ENCODE results near the gene POU2AF2. TPM values are rescaled to one million over a fixed set of nuclear protein-coding genes. Genes with fewer than 3 reads are reported as not detected.
"Not testable (repeated sequence)": the region's sequence is repeated elsewhere in the genome, so short reads cannot be mapped to it uniquely, and the experiment has no call there.

POU2AF2 gene
- total and polyA plus RNA-seq, 4 donors: not detected

DNA sequence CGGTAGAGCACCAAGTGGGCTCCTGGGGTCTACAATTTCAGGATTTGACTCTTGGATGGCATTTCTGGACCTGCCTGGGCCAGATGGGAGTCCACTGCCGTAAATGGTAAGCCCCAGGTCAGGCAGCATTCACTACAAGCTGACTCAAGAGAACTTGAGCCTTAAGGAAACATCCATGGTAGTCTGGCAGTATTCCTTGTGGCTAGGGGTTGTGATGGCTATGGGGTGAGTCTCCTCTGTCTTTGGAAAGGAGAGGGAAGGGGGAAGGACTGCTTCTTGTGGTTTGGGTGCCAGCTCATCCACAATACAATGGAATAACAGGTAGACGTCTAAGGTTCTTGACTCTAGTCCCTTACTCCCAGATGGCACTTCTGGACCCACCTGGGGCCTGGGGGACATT lies 32.3 kb upstream of the POU2AF2 start:
- no peaks in the 10 kb centered on the region for H3K36me3 ChIP-seq (ENCODE audit: control insufficient read depth in 4 of 4, insufficient read depth in 3 of 4, low read depth in 1 of 4, low read length in 3 of 4)
- H3K27ac ChIP-seq (ENCODE audit: low read depth in 1 of 2, low read length in 2 of 2): no peak overlapping the region
- no peak for TF ChIP-seq FOXA1 (IDR thresholded peaks at IDR 0.05)
- no peak overlapping the region for H3K4me3 ChIP-seq (ENCODE audit: low read depth in 1 of 3, low read length in 3 of 3)
- H3K4me1 ChIP-seq (ENCODE audit: control insufficient read depth in 4 of 4, insufficient read depth in 4 of 4, low read length in 3 of 4): no peaks in the 10 kb centered on the region
- H3K9me3 ChIP-seq (ENCODE audit: control insufficient read depth in 4 of 4, low read length in 3 of 4): no peaks in the 10 kb centered on the region
- no peak for DNase-seq (ENCODE audit: low spot score)
- 94% methylated on average over 3 of the region's 3 CpGs for WGBS
- no peaks in the 10 kb centered on the region for H3K27me3 ChIP-seq (ENCODE audit: control insufficient read depth in 4 of 4, insufficient read depth in 4 of 4, low read length in 3 of 4)
- H3K9ac ChIP-seq (ENCODE audit: low read depth in 1 of 2, low read length in 2 of 2): no peak overlapping the region

DNA sequence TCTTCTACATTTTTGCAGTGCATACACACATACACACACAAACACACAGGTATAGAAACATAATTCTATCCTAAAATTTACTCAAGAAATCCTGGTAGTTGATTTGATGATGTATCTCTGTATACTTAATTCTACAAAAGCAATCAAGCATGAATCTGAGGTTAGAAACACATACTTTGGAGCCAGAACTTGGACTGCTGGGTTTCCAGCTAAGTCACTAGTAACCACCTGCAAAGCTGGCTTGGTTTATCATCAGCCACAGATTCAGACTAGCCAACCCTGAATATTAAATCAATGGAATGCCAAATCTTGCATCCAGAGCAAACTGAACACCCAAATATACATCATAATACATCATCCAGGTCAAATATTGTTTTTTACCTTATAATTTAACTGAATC lies 24.8 kb upstream of the POU2AF2 start:
- no peak for TF ChIP-seq RAD21 (IDR thresholded peaks at IDR 0.05)
- no peak for TF ChIP-seq FOXA2 (IDR thresholded peaks at IDR 0.05)
- no peak for TF ChIP-seq HNF4G (IDR thresholded peaks at IDR 0.05)
- no peak for TF ChIP-seq FOXA1 (IDR thresholded peaks at IDR 0.05)
- no peak for TF ChIP-seq NR2F2 (IDR thresholded peaks at IDR 0.05)
- TF ChIP-seq GABPA (IDR thresholded peaks at IDR 0.05 in 1 of 2, conservative IDR thresholded peaks at IDR 0.05 in 1 of 2): no peak
- TF ChIP-seq ZBTB33 (IDR thresholded peaks at IDR 0.05): no peak
- no peak for TF ChIP-seq MAX (IDR thresholded peaks at IDR 0.05)
- TF ChIP-seq TAF1 (conservative IDR thresholded peaks at IDR 0.05): no peak
- TF ChIP-seq EGR1 (IDR thresholded peaks at IDR 0.05; ENCODE audit: low read depth in 2 of 2): no peak
- H3K27me3 ChIP-seq (ENCODE audit: control insufficient read depth in 4 of 4, insufficient read depth in 4 of 4, low read length in 3 of 4): no peaks in the 10 kb centered on the region

GRCh38 chr11:111221208-111221607 lies 24.3 kb upstream of the POU2AF2 start:
- Histone ChIP-seq H3K9ac (ENCODE audit: low read depth in 1 of 2, low read length in 2 of 2) (no peak overlapping the region), H3K9me3 (ENCODE audit: control insufficient read depth in 4 of 4, low read length in 3 of 4) (no peaks in the 10 kb centered on the region), H3K27me3 (ENCODE audit: control insufficient read depth in 4 of 4, insufficient read depth in 4 of 4, low read length in 3 of 4) (no peaks in the 10 kb centered on the region), H3K27ac (ENCODE audit: low read depth in 1 of 2, low read length in 2 of 2) (no peak overlapping the region), H3K4me3 (ENCODE audit: low read depth in 1 of 3, low read length in 3 of 3) (no peak overlapping the region), H3K4me1 (ENCODE audit: control insufficient read depth in 4 of 4, insufficient read depth in 4 of 4, low read length in 3 of 4) (no peaks in the 10 kb centered on the region), H3K36me3 (ENCODE audit: control insufficient read depth in 4 of 4, insufficient read depth in 3 of 4, low read depth in 1 of 4, low read length in 3 of 4) (no peaks in the 10 kb centered on the region)
- DNase-seq (ENCODE audit: low spot score): no peak
- no peak for TF ChIP-seq FOXA1 (IDR thresholded peaks at IDR 0.05)
- no peak for TF ChIP-seq EGR1 (IDR thresholded peaks at IDR 0.05; ENCODE audit: low read depth in 2 of 2)
- no peak for TF ChIP-seq RXRA (IDR thresholded peaks at IDR 0.05)
- TF ChIP-seq GABPA (IDR thresholded peaks at IDR 0.05 in 1 of 2, conservative IDR thresholded peaks at IDR 0.05 in 1 of 2): no peak
- 92% methylated on average over 4 of the region's 4 CpGs for WGBS

More for the DNA sequence above, 24.8 kb upstream of the POU2AF2 start:
- Histone ChIP-seq H3K4me3 (ENCODE audit: low read depth in 1 of 3, low read length in 3 of 3) (no peak overlapping the region), H3K4me1 (ENCODE audit: control insufficient read depth in 4 of 4, insufficient read depth in 4 of 4, low read length in 3 of 4) (no peaks in the 10 kb centered on the region), H3K9me3 (ENCODE audit: control insufficient read depth in 4 of 4, low read length in 3 of 4) (no peaks in the 10 kb centered on the region), H3K36me3 (ENCODE audit: control insufficient read depth in 4 of 4, insufficient read depth in 3 of 4, low read depth in 1 of 4, low read length in 3 of 4) (no peaks in the 10 kb centered on the region), H3K27ac (ENCODE audit: low read depth in 1 of 2, low read length in 2 of 2) (no peak overlapping the region), H3K9ac (ENCODE audit: low read depth in 1 of 2, low read length in 2 of 2) (no peak overlapping the region)
- no peak for DNase-seq (ENCODE audit: low spot score)

GRCh38 chr11:111221936-111222335 lies 23.6 kb upstream of the POU2AF2 start:
- not testable (repeated sequence) for H3K27ac ChIP-seq (ENCODE audit: low read depth in 1 of 2, low read length in 2 of 2); H3K4me1 ChIP-seq (ENCODE audit: control insufficient read depth in 4 of 4, insufficient read depth in 4 of 4, low read length in 3 of 4); DNase-seq (ENCODE audit: low spot score); H3K27me3 ChIP-seq (ENCODE audit: control insufficient read depth in 4 of 4, insufficient read depth in 4 of 4, low read length in 3 of 4); H3K4me3 ChIP-seq (ENCODE audit: low read depth in 1 of 3, low read length in 3 of 3); H3K9me3 ChIP-seq (ENCODE audit: control insufficient read depth in 4 of 4, low read length in 3 of 4); H3K9ac ChIP-seq (ENCODE audit: low read depth in 1 of 2, low read length in 2 of 2); H3K36me3 ChIP-seq (ENCODE audit: control insufficient read depth in 4 of 4, insufficient read depth in 3 of 4, low read depth in 1 of 4, low read length in 3 of 4)
- WGBS: 87% methylated on average over 39 of the region's 39 CpGs

- not testable (repeated sequence) for DNase-seq (ENCODE audit: low spot score); H3K4me3 ChIP-seq (ENCODE audit: low read depth in 1 of 3, low read length in 3 of 3); H3K36me3 ChIP-seq (ENCODE audit: control insufficient read depth in 4 of 4, insufficient read depth in 3 of 4, low read depth in 1 of 4, low read length in 3 of 4); H3K27ac ChIP-seq (ENCODE audit: low read depth in 1 of 2, low read length in 2 of 2); H3K27me3 ChIP-seq (ENCODE audit: control insufficient read depth in 4 of 4, insufficient read depth in 4 of 4, low read length in 3 of 4); H3K9ac ChIP-seq (ENCODE audit: low read depth in 1 of 2, low read length in 2 of 2); H3K4me1 ChIP-seq (ENCODE audit: control insufficient read depth in 4 of 4, insufficient read depth in 4 of 4, low read length in 3 of 4); H3K9me3 ChIP-seq (ENCODE audit: control insufficient read depth in 4 of 4, low read length in 3 of 4)
- WGBS: 79% methylated on average over 20 of the region's 20 CpGs
These were observed 22.6 kb upstream of the POU2AF2 start for GRCh38 chr11:111222821-111223455.
